GM18511 (cell line): ENCODE data around the gene PGD.
"Not testable (repeated sequence)": the region's sequence is repeated elsewhere in the genome, so short reads cannot be mapped to it uniquely, and the experiment has no call there.

Experiments used
- ATAC-seq: cut with Tn5 transposase; IDR thresholded peaks from one replicate; pipeline ENCODE4 v1.9.1; 2021; ENCODE audit warnings: mild to moderate bottlenecking, moderate library complexity; ENCODE audit not compliant: unreplicated experiment

Gene PGD

DNA sequence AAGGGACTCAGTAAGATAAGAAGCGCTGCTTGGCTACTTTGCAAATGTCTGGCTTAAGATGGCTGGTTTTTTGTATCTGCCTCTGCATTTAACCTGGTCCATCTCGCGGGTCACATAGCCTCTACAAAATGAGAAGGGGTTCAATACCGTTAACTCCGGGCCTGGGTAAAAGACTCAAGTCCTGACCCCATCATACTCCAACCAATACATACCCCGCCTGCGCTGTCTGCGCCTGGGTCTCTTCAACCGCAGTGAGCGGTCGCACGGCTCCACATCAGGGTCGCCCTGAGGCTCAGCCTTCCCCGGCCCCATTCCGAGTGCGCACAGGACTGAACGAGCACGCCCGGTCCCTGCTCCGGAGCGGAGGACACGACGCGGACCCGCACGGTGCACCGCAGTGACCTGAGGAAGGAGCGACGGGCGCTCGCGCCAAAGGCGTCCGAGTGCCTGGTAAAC lies 558 bp upstream of the PGD start:
- no peak for ATAC-seq

DNA sequence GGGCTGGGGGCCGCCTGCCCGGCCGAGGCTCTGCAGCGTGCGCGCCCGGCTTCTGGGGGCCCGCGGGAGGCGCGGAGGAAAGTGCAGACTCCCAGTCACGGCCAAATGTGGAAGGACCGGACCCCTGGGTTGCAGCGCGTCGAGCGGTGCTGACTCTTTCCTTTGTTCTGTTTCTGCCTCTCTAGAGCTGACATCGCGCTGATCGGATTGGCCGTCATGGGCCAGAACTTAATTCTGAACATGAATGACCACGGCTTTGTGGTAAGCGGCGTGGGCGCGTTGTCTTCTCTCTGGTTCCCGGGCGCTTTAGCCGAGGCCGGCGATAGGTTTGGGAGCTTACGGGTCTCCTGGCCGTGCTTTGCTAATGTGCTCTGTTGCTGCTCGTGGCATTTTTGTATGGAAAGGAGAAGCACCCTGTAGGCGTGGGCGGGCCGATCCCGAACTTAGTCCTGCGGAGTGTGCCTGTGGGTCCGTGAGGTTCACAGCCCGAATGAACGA lies 629 bp downstream of the PGD start:
- ATAC-seq, result no peak

DNA sequence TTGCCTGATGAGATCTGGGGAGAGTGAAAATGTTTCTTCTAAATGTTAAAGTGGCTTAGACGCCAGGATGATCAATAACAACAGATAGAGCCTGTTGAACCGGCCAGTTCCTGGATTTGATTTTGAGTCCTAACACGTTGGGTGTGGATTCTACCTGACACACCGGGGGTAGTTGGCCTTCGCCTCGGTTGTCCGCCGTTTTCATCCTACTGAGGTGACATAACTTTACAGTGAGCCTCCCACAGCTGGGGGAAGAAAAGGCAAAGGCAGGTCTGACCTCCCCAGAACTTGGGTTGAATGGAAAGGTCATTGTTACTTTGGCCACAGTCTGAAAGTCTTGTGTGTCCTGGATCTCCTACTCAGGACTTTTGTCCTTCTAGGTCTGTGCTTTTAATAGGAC lies 1.1 kb downstream of the PGD start:
- ATAC-seq, result no peak

DNA sequence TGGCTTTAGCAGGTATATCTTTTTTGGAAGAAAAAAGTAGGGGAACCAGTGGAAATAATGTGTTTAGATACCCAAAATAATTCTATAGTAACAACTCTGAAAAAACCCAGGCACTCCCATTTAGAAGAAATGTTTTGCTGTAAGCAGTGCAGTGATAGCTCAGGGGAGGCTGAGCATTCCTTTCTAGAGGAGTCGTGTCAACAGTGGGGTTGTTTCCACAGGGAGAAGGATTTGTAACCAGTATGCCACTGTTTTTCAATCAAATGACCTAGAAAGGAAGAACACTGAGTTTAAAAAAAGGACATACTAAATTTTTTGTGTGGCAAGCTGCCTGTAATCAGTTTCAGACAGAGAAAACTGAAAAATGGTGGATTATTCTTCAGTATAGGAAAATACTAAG lies 2.4 kb downstream of the PGD start:
- no peak for ATAC-seq

DNA sequence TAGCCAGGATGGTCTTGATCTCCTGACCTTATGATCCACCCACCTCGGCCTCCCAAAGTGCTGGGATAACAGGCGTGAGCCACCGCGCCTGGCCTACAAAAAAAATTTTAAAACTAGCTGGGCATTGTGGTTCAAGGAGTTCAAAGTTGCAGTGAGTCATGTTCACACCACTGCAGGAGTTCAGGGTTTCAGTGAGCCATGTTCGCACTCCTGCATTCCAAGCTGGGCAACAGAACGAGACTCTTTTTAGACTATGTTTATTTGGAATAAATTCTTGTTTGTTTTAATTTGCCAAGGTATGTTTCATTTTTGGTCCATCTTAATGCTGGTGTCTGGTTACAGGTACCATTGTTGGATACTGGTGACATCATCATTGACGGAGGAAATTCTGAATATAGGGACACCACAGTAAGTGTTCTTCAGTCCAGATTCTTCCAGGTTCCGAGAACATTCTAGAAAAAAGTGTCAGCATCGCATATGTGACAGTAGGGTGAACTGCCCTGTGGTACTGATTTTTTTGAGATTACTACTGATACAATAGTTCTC lies 3.9 kb downstream of the PGD start:
- no peak for ATAC-seq

DNA sequence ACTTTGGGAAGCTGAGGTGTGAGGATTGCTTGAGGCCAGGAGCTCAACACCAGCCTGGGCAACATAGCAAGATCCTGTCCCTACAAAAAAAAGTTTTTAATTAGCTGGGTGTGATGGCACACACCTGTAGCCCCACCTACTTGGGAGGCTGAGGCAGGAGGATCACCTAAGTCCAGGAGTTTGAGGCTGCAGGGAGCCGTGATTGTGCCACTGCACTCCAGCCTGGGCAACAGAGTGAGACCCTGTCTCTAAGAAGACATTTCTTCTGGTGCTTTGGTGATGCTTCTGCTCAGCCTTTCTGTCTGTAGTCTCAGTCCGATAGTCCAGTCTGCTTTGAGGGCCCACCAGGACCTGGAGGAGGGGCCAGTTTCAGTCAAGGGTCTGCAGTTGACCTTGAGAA lies 8.3 kb downstream of the PGD start:
- ATAC-seq, result no peak

DNA sequence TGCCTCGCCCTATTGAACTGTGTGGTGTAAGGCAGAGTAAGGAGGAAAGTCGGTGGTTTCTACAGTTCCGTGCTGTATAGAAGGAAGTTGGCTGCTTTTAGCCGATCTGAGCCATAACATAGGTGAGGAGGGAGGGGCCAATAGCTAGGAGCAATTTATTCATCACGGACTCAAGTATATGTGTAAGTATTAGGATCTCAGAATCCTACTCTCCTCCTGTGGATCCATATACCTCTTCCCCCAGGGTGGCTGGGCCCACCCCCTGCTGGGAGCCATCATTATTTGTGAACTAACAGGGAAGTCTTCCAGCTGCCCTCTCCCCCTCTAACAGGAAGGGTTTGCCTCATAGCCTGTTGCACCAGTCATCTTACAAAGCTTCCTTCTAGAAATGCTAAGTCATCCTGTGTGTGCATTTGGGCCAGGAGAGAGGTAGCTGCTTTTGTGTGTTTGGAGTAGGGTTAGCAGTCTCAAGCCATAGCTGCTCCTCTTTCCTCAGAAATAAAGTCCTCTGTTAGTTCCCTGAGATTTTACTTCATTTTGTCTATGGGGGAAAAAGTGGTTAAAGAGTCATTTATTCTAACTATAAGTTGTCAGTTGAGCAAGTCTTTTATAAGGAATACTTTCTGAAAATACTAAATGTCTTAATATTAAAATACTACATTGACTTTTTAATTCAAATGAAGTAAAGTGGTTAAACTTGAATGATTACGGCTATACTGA lies 16.5 kb downstream of the PGD start:
- ATAC-seq, result no peak

DNA sequence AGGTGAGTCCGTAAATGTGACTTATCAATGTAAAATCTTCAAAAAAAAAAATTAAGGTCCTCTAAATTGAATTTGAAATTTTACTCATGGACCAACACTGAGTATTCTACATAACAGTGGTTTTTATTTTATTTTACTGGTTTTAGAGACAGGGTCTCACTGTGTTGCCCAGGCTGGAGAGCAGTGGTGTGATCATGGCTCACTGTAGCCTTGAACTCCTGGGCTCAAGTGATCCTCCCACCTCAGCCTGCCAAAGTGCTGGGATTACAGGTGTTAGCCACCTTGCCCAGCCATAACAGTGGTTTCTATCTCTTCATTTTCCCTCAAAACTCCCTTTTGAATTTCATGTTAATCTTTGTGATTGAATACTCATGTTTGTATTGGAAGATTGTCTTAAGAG lies 17.1 kb downstream of the PGD start:
- ATAC-seq, result not testable (repeated sequence)

DNA sequence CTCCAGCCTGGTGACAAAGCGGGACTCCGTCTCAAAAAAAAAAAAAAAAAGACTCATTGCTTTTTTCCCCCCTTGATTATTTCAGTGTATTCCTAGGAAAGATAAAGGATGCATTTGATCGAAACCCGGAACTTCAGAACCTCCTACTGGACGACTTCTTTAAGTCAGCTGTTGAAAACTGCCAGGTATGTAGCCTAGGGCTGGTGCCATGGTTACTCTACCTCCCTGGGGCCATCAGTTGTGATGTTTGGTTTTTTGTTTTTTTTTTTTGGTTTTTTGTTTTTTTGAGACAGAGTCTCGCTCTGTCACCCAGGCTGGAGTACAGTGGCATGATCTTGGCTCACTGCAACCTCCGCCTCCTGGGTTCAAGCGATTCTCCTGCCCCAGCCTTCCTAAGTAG lies 19.9 kb downstream of the PGD start:
- ATAC-seq, result not testable (repeated sequence)

DNA sequence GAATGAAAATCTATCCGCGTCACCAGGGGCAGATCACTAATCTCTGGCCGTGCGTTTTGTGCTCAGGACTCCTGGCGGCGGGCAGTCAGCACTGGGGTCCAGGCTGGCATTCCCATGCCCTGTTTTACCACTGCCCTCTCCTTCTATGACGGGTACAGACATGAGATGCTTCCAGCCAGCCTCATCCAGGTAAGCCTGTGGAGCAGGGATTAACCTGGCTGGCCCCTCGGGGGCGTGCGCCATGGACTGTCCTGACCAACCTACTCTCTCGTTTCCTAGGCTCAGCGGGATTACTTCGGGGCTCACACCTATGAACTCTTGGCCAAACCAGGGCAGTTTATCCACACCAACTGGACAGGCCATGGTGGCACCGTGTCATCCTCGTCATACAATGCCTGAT lies 20.5 kb downstream of the PGD start:
- no peak for ATAC-seq

DNA sequence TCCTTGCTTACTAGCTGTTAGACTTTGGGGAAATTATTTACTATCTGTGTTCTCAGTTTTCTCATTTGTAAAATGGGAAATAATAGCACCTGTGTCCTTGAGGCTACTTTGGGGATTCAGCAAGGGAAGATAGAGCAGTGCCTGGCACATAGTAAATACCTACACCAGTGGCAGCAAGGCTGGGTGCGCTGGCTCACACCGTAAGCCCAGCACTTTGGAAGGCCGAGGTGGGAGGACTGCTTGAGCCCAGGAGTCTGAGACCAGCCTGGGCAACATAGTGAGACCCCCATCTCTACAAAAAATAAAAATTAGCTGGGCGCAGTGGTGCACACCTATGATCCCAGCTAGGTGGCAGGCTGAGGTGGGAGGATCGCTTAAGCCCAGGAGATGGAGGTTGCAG lies 22.8 kb downstream of the PGD start:
- no peak for ATAC-seq

DNA sequence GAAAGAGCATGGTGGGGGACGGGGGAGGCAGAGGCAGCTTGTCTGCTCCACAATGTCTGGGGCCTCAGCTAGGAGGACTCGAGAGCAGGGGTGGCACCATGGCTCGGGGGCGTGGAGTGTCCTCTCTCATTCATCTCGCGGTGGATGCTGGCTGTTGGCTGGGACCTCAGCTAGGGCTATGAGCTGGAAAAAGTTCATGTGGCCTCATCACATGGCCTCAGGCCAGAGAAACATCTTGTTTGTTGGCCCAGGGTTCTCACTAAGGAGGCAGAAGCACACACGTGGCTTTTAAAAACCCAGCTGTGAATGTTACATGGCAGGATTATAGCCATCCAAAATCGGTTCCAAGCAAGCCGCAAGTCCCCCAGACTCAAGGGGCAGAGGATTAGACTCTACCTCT lies 25.2 kb downstream of the PGD start:
- ATAC-seq, result no peak

DNA sequence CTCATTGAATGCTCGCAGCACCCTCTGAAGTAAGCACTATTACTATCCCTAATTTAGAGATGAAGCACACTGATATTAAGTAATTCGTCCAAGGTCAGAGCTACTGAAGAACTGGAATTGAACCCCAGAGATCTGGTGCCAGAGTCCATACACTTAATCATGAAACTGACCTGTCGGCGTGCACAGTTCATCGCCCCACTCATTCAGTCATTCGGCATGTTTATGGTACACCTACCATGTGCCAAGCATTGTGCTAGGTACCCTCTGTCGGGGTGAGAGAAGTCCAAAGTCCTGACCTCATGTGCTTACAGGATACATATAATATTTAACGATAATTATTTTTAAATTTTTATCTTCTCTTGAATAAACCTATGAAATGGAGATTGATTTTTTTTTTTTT lies 25.8 kb downstream of the PGD start:
- no peak for ATAC-seq

DNA sequence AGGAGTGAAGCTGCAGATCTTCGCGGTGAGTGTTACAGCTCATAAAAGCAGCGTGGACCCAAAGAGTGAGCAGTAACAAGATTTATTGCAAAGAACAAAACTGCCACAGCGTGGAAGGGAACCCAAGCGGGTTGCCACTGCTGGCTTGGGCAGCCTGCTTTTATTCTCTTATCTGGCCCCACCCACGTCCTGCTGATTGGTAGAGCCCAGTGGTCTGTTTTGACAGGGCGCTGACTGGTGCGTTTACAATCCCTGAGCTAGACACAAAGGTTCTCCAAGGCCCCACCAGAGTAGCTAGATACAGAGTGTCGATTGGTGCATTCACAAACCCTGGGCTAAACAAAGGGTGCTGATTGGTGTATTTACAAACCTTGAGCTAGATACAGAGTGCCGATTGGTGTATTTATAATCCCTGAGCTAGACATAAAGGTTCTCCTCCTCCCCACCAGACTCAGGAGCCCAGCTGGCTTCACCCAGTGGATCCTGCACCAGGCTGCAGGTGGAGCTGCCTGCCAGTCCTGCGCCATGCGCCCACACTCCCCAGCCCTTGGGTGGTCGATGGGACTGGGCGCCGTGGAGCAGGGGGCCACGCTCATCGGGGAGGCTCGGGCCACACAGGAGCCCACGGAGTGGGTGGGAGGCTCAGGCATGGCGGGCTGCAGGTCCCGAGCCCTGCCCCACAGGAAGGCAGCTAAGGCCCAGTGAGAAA lies 27.1 kb downstream of the PGD start:
- ATAC-seq, result not testable (repeated sequence)

DNA sequence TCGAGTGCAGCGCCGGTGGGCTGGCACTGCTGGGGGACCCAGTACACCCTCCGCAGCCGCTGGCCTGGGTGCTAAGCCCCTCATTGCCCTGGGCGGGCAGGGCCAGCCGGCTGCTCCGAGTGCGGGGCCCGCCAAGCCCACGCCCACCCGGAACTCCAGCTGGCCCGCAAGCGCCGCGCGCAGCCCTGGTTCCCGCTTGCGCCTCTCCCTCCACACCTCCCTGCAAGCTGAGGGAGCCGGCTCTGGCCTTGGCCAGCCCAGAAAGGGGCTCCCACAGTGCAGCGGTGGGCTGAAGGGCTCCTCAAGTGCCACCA lies 27.6 kb downstream of the PGD start:
- ATAC-seq, result not testable (repeated sequence)

DNA sequence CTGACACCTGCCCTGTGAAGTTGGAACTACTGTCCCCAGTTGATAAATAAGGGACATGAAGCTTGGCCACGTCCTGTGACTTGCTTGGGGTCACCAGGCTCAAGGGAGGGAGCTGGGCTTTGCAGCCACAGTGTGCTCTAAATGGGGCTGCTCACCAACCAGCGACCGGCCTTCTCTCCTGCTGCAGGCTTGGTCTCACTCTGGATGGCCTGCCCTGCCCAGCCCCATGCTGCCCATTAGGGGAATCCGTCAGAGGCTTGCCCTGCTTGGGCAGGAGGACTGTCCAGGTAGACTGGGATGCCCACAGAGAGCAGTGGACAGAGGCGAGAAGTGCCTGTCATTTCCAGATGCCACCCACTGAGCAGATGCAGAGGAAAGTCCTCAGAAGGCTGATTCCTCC lies 30.1 kb downstream of the PGD start:
- ATAC-seq, result no peak

DNA sequence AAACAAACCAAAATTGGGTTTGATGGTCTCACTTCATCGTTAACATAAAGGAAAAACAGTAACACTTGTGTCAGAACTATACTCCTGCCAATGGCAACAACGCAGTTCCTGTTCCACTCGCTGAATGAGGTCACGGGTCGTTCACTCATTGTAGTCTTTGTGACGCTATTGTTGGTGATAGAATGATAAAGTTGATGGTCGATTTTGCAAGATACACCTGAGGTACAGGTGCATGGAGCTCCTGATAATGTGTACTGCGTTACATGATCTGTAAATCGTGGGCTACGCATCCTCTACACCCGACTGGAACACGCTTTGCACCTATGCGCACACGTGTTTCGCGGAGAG lies 31.0 kb downstream of the PGD start:
- no peak for ATAC-seq

DNA sequence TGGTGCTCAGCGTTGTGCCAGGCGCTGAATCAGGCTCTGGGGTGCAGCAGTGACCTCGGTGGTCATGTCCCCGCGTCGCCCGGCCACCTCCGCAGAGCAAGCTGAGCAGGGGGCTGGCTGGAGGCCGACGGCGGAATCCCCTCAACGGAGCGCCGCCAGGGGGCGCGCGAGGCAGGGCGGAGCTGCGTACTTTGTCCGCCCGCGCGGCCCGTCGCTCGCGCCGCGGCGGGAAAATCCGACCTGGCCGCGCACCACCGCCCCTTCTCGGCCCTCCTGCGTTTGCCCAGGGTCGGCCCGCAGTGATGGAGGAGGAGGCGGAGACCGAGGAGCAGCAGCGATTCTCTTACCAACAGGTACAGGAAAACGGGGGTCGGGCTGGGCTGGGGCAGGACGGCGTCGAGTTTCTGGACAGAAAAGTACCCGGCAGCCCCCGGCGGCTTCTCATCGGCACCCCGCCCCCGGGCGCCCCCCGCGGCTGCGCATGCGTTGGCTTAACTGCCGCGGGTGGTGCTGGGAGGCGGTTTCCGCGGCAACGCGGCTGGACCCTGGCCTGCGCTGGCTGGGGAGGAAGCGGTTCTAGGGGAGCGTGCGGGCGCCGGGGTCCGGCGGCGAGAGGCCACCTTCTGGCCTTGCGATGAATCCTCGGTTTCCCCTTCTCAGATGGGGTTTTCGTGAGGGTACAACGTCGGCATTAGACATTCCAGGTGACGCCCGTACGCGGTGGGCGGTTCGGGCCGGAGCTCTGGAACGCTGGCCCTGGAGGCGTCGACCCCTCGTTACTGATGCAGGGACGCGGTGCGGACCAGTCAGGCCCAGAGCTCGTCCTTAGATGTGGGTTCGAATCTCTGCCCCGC lies 31.6 kb downstream of the PGD start, which contains the start of gene CENPS:
TSS of gene CENPS (plus strand) at position 218 of the 854 bp plus-strand sequence. CDS start at position 303, 85 bp downstream.
- ATAC-seq, result peak; percentile 81

DNA sequence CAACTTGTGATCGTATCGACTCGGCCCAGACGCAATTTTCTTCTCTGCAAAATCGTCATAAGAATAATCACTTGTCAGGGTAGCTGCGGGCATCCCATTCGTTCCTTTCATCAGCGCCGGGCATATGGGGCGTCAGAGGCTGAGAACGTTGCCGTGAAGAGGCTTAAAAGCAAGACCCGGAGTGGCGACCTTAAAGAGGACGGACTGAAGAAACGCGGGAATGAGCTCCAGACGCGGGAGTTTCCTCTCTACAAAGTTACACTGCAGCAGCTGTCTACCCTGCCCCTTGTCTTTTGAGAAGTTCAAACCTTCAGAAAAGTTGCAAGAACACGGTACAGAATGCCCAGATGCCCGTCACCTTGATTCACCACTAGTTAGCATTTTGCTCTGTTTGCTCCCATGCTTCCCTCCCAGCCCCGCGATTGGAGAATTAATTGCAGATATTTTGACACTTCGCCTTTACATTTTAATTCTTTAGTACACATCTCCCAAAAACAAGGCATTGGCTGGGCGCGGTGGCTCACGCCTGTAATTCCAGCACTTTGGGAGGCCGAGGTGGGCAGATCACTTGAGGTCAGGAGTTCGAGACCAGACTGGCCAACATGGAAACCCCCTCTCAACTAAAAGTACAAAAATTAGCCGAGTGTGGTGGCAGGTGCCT lies 32.3 kb downstream of the PGD start:
- no peak for ATAC-seq

DNA sequence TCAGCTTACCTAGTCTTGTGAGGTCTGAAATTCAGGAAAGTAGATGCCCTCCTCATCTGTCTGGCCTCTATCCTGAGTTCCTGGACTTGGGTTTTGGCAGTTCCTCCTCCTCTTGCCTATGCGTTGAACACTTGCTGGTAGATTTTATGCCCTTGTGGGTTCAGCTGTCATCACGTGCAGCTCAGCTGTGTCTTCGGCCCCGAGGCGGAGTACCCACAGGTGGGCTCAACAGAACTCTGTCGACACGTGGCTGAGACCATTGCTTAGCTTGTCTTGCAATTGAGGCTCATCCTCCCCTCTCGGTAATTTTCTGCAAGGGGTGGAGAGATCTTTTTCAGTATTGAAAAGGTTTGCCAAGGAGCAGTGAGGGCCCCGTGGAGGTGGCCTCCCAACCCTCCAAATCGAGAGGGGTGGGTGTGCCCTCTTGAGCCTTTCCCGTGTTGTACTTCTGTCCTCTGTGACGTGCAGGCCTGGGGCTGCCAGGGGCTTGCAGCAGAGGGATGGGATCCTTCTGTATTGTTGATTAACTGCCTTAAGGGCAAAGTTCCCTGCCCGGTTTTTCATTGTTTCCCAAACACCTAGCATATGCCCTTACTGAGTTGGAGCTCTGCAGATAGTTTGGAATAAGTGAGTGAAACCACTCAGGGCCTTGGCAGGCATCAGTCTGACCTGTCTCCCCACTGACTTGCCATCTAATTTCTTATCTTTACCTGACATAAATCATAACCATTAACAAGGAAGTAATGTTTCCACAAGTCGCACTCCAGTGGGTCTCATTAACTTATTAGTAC lies 34.2 kb downstream of the PGD start:
- ATAC-seq, result no peak
